ENCODE results near the gene ALDOC. TPM values are rescaled to one million over a fixed set of nuclear protein-coding genes. Genes with fewer than 3 reads are reported as not detected.

Gene ALDOC
- total RNA-seq, 1 experiment from 2014 or later, result 6.0 TPM

DNA sequence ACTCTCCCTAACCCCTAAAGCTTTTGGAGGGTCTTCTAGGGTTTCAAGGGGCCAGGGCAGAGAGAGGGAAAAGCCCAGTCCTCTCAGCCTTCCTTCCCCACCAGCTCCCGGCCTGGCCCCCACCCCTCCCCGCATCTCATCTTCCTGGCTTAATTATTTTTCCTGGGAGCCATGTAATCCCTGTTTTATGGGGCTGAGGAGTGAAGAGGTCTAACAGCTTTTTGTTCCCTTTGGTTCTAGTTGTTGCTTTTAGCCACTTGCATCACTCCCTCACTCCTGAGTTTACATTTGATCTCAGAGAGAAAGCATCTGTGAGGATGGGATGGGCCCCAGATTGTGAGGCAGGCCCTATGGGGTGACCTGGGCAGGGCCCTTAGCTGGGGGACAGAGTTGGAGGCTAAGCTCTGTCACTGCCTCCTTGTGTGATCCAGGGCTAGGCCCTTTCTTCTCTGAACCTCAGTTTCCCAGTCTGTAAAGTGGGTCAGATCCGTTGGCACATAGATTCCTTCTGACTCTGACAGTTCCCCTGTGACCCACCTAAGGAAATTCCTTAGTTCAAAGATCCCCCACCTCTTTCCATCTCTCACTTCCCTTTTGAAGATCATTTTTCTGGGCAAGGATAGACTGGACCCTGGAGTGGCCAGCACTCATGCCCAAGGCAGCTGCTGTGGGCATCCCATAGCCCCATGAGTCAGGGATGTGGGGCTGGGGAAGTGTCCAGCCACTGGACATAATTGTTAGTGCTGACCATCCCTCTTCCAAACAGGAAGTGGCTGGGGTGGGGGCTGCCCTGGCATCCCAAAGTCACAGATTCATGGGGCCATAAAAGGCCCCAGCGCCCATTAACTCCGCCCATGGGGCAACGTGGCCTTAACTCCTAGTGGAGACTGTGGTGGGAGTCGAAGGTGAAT lies 44.4 kb downstream of the ALDOC start:
- Mint-ChIP-seq H3K9me3 (ENCODE audit: unreplicated experiment) (no peaks in the 10 kb centered on the region), H3K27ac (ENCODE audit: low read depth, unreplicated experiment) (no peak overlapping the region), H3K27me3 (ENCODE audit: insufficient read depth, unreplicated experiment) (peaks cover 3% of the 10 kb centered on the region), H3K4me3 (ENCODE audit: unreplicated experiment) (no peak overlapping the region), H3K4me1 (ENCODE audit: insufficient read depth, unreplicated experiment) (peaks cover 28% of the 10 kb centered on the region), H3K36me3 (ENCODE audit: insufficient read depth, unreplicated experiment) (no peaks in the 10 kb centered on the region)
- DNase-seq (ENCODE audit: unreplicated experiment), result no peak
- no TSS peak for BruUV-seq (replicated peaks)
- TF ChIP-seq, protein P1, sequence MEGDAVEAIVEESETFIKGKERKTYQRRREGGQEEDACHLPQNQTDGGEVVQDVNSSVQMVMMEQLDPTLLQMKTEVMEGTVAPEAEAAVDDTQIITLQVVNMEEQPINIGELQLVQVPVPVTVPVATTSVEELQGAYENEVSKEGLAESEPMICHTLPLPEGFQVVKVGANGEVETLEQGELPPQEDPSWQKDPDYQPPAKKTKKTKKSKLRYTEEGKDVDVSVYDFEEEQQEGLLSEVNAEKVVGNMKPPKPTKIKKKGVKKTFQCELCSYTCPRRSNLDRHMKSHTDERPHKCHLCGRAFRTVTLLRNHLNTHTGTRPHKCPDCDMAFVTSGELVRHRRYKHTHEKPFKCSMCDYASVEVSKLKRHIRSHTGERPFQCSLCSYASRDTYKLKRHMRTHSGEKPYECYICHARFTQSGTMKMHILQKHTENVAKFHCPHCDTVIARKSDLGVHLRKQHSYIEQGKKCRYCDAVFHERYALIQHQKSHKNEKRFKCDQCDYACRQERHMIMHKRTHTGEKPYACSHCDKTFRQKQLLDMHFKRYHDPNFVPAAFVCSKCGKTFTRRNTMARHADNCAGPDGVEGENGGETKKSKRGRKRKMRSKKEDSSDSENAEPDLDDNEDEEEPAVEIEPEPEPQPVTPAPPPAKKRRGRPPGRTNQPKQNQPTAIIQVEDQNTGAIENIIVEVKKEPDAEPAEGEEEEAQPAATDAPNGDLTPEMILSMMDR (IDR thresholded peaks at IDR 0.05; ENCODE audit: unreplicated experiment), result no peak
- ChIA-PET POLR2A (interaction anchor here (0.8 to 1.1 kb wide), 3 partner anchors 26 to 30 kb away, joined by 3 to 7 read pairs (median 4); partner anchors contain the start of gene FOXN1), CTCF (interaction anchor here (0.6 to 5.7 kb wide), 3 partner anchors 9 to 85 kb away, joined by 3 to 49 read pairs (median 5); no protein-coding TSS in a partner anchor)
- intact Hi-C loops (cut with micrococcal nuclease), result no loop called here

DNA sequence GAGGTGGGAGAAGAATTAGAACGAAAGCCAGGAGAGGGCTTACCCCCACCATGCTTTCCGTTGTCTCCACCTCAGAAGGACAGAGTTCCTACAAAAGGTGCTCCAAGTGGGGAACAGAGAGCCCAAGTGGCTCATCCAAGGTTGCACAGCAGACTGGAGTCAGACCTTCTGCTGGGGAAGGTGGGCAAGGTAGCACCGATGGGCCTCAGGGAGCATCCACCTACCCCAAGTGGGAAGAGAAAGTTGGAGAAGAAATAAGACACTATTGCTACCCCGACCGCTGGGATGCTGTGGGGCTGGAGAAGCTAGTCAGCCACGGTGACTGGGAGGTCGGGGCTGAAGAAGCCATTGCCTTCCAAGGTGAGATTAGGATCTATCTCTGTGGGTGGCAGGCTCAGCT lies 45.8 kb downstream of the ALDOC start:
- no TSS peak for BruUV-seq (replicated peaks)
- POLR2A ChIA-PET, result no interaction called here

DNA sequence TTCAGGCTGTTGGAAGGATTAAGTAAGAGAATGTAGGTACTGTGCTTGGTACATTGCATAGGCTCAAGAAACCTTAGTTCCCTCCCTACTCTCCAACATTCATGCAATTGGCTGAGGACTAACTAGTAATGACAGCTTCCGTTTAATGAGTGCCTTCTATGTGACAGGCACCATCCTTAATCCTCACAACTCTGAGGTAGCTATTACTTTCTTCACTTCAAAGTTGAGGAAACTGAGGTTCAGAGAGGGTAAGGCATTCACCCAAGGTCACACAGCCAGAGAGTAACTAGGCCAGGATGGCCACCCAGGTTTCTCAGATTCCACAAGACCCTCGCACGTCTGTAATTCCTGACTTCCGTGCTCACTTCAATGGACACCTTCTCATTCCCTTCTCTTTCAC lies 46.4 kb downstream of the ALDOC start:
- H3K4me3 Mint-ChIP-seq (ENCODE audit: unreplicated experiment), result no peak overlapping the region
- H3K27ac Mint-ChIP-seq (ENCODE audit: low read depth, unreplicated experiment), result no peak overlapping the region
- TF ChIP-seq, protein P1 (IDR thresholded peaks at IDR 0.05; ENCODE audit: unreplicated experiment), result no peak
- H3K36me3 Mint-ChIP-seq (ENCODE audit: insufficient read depth, unreplicated experiment), result no peaks in the 10 kb centered on the region
- ChIA-PET POLR2A (no interaction called here), CTCF (no interaction called here)
- no peak for DNase-seq (ENCODE audit: unreplicated experiment)
- no TSS peak for BruUV-seq (replicated peaks)
- intact Hi-C loops (cut with micrococcal nuclease), result no loop called here
- peaks cover 39% of the 10 kb centered on the region for H3K4me1 Mint-ChIP-seq (ENCODE audit: insufficient read depth, unreplicated experiment)
- H3K27me3 Mint-ChIP-seq (ENCODE audit: insufficient read depth, unreplicated experiment), result no peaks in the 10 kb centered on the region
- H3K9me3 Mint-ChIP-seq (ENCODE audit: unreplicated experiment), result no peaks in the 10 kb centered on the region

More for the DNA sequence above, 45.8 kb downstream of the ALDOC start:
- H3K27ac Mint-ChIP-seq (ENCODE audit: low read depth, unreplicated experiment), result no peak overlapping the region
- H3K4me1 Mint-ChIP-seq (ENCODE audit: insufficient read depth, unreplicated experiment), result peaks cover 33% of the 10 kb centered on the region
- no peaks in the 10 kb centered on the region for H3K36me3 Mint-ChIP-seq (ENCODE audit: insufficient read depth, unreplicated experiment)
- intact Hi-C loops (cut with micrococcal nuclease), result no loop called here
- no peak overlapping the region for H3K4me3 Mint-ChIP-seq (ENCODE audit: unreplicated experiment)
- CTCF ChIA-PET, result no interaction called here
- no peaks in the 10 kb centered on the region for H3K9me3 Mint-ChIP-seq (ENCODE audit: unreplicated experiment)
- no peak for DNase-seq (ENCODE audit: unreplicated experiment)
- no peaks in the 10 kb centered on the region for H3K27me3 Mint-ChIP-seq (ENCODE audit: insufficient read depth, unreplicated experiment)
- TF ChIP-seq, protein P1 (IDR thresholded peaks at IDR 0.05; ENCODE audit: unreplicated experiment), result no peak

DNA sequence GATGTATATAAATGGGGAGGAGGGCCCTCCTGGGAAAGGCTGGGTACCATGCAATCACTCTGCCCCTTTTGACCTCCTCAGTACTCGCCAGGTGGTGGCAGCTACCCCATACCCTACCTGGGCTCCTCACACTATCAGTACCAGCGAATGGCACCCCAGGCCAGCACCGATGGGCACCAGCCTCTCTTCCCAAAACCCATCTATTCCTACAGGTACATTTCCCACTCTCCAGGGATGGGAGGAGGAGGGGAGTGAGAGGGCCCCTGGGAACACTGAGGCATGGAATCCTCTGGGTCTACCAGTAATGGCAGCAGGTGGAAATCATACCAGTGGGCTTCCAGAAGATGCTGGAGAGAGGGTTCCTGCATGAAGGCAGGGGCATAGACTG lies 47.7 kb downstream of the ALDOC start:
- ChIA-PET POLR2A (interaction anchor here (0.6 to 1.1 kb wide), 3 partner anchors 18 to 42 kb away, joined by 3 to 4 read pairs (median 3); no protein-coding TSS in a partner anchor), CTCF (interaction anchor here (1.0 to 1.3 kb wide), 4 partner anchors 9 to 34 kb away, joined by 3 to 8 read pairs (median 5); no protein-coding TSS in a partner anchor)
- Mint-ChIP-seq H3K4me1 (ENCODE audit: insufficient read depth, unreplicated experiment) (peaks cover 47% of the 10 kb centered on the region), H3K4me3 (ENCODE audit: unreplicated experiment) (no peak overlapping the region), H3K27me3 (ENCODE audit: insufficient read depth, unreplicated experiment) (no peaks in the 10 kb centered on the region), H3K27ac (ENCODE audit: low read depth, unreplicated experiment) (no peak overlapping the region), H3K36me3 (ENCODE audit: insufficient read depth, unreplicated experiment) (no peaks in the 10 kb centered on the region), H3K9me3 (ENCODE audit: unreplicated experiment) (no peaks in the 10 kb centered on the region)
- DNase-seq (ENCODE audit: unreplicated experiment), result no peak
- TF ChIP-seq, protein P1 (IDR thresholded peaks at IDR 0.05; ENCODE audit: unreplicated experiment), result no peak
- intact Hi-C loops (cut with micrococcal nuclease), result no loop called here
- BruUV-seq (replicated peaks), result no TSS peak

All from MCF 10A (cell line).